Hematopoietic multipotent progenitor cell treated with erythropoietin and hydrocortisone succinate and interleukin-3 and kit ligand, for 6 days (in vitro differentiated cells): ENCODE results near the gene JMJD4.

Source experiments
- DNase-seq: peaks from one replicate; pipeline ENCODE4 v3.0.0-alpha.2; 2015

Gene JMJD4

GRCh38 chr1:227768640-227769039 is 33.5 kb upstream of the JMJD4 start:
- no peak for DNase-seq

- no peak for DNase-seq
These were observed 33.0 kb upstream of the JMJD4 start for GRCh38 chr1:227768125-227768439.

GRCh38 chr1:227767401-227768124 is 32.5 kb upstream of the JMJD4 start:
- DNase-seq, result no peak

- no peak for DNase-seq
These were observed 31.7 kb upstream of the JMJD4 start for GRCh38 chr1:227766653-227767277.

GRCh38 chr1:227766015-227766634 is 31.0 kb upstream of the JMJD4 start:
- DNase-seq, result peak; percentile 46

- DNase-seq, result no peak
These were observed 30.3 kb upstream of the JMJD4 start for GRCh38 chr1:227765261-227766014.

GRCh38 chr1:227764019-227764391 is 28.9 kb upstream of the JMJD4 start:
- no peak for DNase-seq

- DNase-seq, result no peak
These were observed 28.3 kb upstream of the JMJD4 start for GRCh38 chr1:227763246-227764018.

GRCh38 chr1:227762231-227762911 is 27.3 kb upstream of the JMJD4 start:
- peak; percentile 93 for DNase-seq

GRCh38 chr1:227761621-227762230 is 26.6 kb upstream of the JMJD4 start:
- no peak for DNase-seq

- DNase-seq, result no peak
These were observed 25.3 kb upstream of the JMJD4 start for GRCh38 chr1:227760377-227760776.

- no peak for DNase-seq
These were observed 24.5 kb upstream of the JMJD4 start for GRCh38 chr1:227759341-227760300.

- no peak for DNase-seq
These were observed 23.3 kb upstream of the JMJD4 start for GRCh38 chr1:227758366-227758765.

- no peak for DNase-seq
These were observed 22.7 kb upstream of the JMJD4 start for GRCh38 chr1:227757781-227758180.

GRCh38 chr1:227756172-227756959 is 21.3 kb upstream of the JMJD4 start:
- no peak for DNase-seq

- DNase-seq, result no peak
These were observed 19.9 kb upstream of the JMJD4 start for GRCh38 chr1:227754958-227755357.

GRCh38 chr1:227753999-227754711 is 19.1 kb upstream of the JMJD4 start:
- no peak for DNase-seq

GRCh38 chr1:227749916-227750710 is 15.0 kb upstream of the JMJD4 start:
- DNase-seq, result peak; percentile 62
